ENCODE measurements around the gene SIRT1.

SIRT1 gene

DNA sequence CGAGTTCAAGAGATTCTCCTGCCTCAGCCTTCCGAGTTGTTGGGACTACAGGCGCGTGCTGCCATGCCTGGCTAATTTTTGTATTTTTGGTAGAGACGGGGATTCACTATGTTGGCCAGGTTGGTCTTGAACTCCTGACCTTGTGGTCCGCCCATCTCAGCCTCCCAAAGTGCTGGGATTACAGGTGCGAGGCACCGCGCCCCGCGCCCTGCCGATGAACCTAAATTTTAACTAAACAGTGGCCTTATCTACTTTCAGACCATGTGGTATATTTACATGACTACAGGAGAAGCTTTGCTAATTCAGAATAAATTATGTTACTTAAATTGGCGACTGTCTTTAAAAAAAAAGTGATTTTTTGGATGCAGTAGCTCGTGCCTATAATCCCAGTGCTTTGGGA is 9.2 kb downstream of the SIRT1 start:
- Histone ChIP-seq H3K27me3 (no peaks in the 10 kb centered on the region), H3K4me1 (no peaks in the 10 kb centered on the region), H3K9me3 (no peaks in the 10 kb centered on the region), H3K4me3 (ENCODE audit: low read depth, low read length) (no peak overlapping the region), H3K36me3 (peaks cover 73% of the 10 kb centered on the region)
- TF ChIP-seq CTCF (IDR thresholded peaks at IDR 0.05; ENCODE audit: low read depth, low read length), result no peak
- no peak for DNase-seq

DNA sequence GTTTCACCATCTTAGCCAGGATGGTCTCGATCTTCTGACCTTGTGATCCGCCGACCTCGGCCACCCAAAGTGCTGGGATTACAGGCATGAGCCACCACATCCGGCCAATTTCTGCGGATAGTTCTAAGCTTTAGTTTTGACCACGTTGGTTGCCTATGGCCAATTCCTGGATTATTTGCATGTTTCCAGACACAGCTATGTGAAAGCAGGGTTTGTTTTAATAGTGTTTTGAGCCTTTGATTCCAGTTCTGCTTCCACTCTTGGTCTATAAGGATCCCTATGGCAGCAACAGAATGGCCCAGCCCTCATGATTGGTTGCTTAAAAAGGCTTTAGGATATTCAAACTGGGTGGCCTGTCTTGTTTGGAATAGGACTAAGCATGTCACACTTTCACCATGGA is 19.1 kb downstream of the SIRT1 start:
- no peak for DNase-seq
- no peak for TF ChIP-seq CTCF (IDR thresholded peaks at IDR 0.05; ENCODE audit: low read depth, low read length)
- H3K36me3 ChIP-seq, result peaks cover 35% of the 10 kb centered on the region
- no peak overlapping the region for H3K4me3 ChIP-seq (ENCODE audit: low read depth, low read length)
- no peaks in the 10 kb centered on the region for H3K27me3 ChIP-seq
- H3K9me3 ChIP-seq, result no peaks in the 10 kb centered on the region
- H3K4me1 ChIP-seq, result no peaks in the 10 kb centered on the region

DNA sequence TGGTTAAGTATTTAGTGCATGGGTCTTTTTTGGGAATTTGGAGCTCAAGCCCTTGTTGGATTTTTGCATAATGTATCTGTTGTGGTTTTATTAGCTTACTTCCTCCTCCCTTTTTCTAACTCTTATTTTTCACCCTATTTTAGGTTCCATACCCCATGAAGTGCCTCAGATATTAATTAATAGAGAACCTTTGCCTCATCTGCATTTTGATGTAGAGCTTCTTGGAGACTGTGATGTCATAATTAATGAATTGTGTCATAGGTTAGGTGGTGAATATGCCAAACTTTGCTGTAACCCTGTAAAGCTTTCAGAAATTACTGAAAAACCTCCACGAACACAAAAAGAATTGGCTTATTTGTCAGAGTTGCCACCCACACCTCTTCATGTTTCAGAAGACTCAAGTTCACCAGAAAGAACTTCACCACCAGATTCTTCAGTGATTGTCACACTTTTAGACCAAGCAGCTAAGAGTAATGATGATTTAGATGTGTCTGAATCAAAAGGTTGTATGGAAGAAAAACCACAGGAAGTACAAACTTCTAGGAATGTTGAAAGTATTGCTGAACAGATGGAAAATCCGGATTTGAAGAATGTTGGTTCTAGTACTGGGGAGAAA is 28.0 kb downstream of the SIRT1 start:
- H3K36me3 ChIP-seq, result peaks cover 64% of the 10 kb centered on the region
- DNase-seq, result no peak
- no peaks in the 10 kb centered on the region for H3K4me1 ChIP-seq

DNA sequence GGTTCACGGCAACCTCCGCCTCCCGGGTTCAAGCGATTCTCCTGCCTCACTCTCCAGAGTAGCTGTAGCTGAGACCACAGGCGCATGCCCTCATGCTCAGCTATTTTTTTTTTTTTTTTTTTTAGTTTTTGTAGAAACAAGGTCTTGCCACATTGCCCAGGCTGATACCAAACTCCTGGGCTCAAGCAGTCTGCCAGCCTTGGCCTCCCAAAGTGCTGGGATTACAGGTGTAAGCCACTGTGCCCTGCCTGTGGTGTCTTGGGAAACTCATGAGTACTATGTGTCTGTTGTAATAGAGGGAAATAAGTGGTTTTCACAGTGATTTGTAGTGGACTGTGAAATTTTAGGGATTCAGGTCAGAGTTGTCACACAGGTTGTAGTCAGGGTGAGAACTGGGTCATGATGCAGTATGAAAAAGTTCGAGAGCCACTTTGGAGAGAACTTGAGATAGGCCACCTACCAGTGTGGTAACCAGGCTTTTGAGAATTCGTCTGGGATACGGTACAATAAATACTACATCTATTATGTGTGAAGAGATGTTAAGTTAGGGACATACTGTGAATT is 30.4 kb downstream of the SIRT1 start:
- DNase-seq, result no peak
- Histone ChIP-seq H3K9me3 (no peaks in the 10 kb centered on the region), H3K36me3 (peaks cover 56% of the 10 kb centered on the region), H3K4me3 (ENCODE audit: low read depth, low read length) (no peak overlapping the region), H3K4me1 (no peaks in the 10 kb centered on the region), H3K27me3 (no peaks in the 10 kb centered on the region)
- TF ChIP-seq CTCF (IDR thresholded peaks at IDR 0.05; ENCODE audit: low read depth, low read length), result no peak

More for the DNA sequence above, 28.0 kb downstream of the SIRT1 start:
- no peak for TF ChIP-seq CTCF (IDR thresholded peaks at IDR 0.05; ENCODE audit: low read depth, low read length)
- Histone ChIP-seq H3K4me3 (ENCODE audit: low read depth, low read length) (no peak overlapping the region), H3K27me3 (no peaks in the 10 kb centered on the region), H3K9me3 (no peaks in the 10 kb centered on the region)

DNA sequence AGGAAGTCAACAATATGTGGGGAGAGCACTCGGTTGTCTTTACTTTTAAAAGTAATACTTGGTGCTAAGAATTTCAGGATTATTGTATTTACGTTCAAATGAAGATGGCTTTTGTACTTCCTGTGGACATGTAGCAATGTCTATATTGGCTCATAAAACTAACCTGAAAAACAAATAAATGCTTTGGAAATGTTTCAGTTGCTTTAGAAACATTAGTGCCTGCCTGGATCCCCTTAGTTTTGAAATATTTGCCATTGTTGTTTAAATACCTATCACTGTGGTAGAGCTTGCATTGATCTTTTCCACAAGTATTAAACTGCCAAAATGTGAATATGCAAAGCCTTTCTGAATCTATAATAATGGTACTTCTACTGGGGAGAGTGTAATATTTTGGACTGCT is 32.7 kb downstream of the SIRT1 start:
- no peak for DNase-seq
- Histone ChIP-seq H3K9me3 (no peaks in the 10 kb centered on the region), H3K27me3 (no peaks in the 10 kb centered on the region), H3K4me1 (no peaks in the 10 kb centered on the region), H3K4me3 (ENCODE audit: low read depth, low read length) (no peak overlapping the region), H3K36me3 (peaks cover 40% of the 10 kb centered on the region)
- no peak for TF ChIP-seq CTCF (IDR thresholded peaks at IDR 0.05; ENCODE audit: low read depth, low read length)

GRCh38 chr10:67917679-67918078 is 33.2 kb downstream of the SIRT1 start:
- no peak for TF ChIP-seq CTCF (IDR thresholded peaks at IDR 0.05; ENCODE audit: low read depth, low read length)
- H3K27me3 ChIP-seq, result no peaks in the 10 kb centered on the region
- peaks cover 38% of the 10 kb centered on the region for H3K36me3 ChIP-seq
- no peak for DNase-seq
- H3K4me1 ChIP-seq, result no peaks in the 10 kb centered on the region
- H3K4me3 ChIP-seq (ENCODE audit: low read depth, low read length), result no peak overlapping the region
- no peaks in the 10 kb centered on the region for H3K9me3 ChIP-seq
